Measurements from ENCODE around the gene WDR13. TPM values are rescaled to one million over a fixed set of nuclear protein-coding genes. Genes with fewer than 3 reads are reported as not detected.
"Not testable (repeated sequence)": the region's sequence is repeated elsewhere in the genome, so short reads cannot be mapped to it uniquely, and the experiment has no call there.

WDR13 gene
- total RNA-seq (2014; rRNA removed; shearing (Covaris generic)): 82.3 and 92.5 TPM in 2 replicates

GRCh38 chrX:48597353-48598264, at the start of gene WDR13:
Gene WDR13, plus strand, starts transcription at chrX:48597492. Its CDS starts 505 bp downstream, at chrX:48597997.
- DNase-seq (ENCODE audit: low read depth): peak; percentile 93

- no peak for DNase-seq (ENCODE audit: low read depth)
Measured at GRCh38 chrX:48548871-48549270, 48.4 kb upstream of the WDR13 start.

GRCh38 chrX:48555731-48556325, 41.5 kb upstream of the WDR13 start:
- not testable (repeated sequence) for DNase-seq (ENCODE audit: low read depth)

GRCh38 chrX:48558271-48558670, 39.0 kb upstream of the WDR13 start:
- DNase-seq (ENCODE audit: low read depth): peak; percentile 62

- DNase-seq (ENCODE audit: low read depth): no peak
Measured at GRCh38 chrX:48559636-48560035, 37.7 kb upstream of the WDR13 start.

GRCh38 chrX:48560056-48560455, 37.2 kb upstream of the WDR13 start:
- no peak for DNase-seq (ENCODE audit: low read depth)

GRCh38 chrX:48560681-48561080, 36.6 kb upstream of the WDR13 start:
- DNase-seq (ENCODE audit: low read depth): no peak

- DNase-seq (ENCODE audit: low read depth): peak; percentile 47
Measured at GRCh38 chrX:48569958-48570357, 27.3 kb upstream of the WDR13 start.

- no peak for DNase-seq (ENCODE audit: low read depth)
Measured at GRCh38 chrX:48573690-48574269, 23.5 kb upstream of the WDR13 start.

- DNase-seq (ENCODE audit: low read depth): peak; percentile 95
Measured at GRCh38 chrX:48574270-48575266, 22.7 kb upstream of the WDR13 start, which contains the start of gene RBM3. Gene RBM3, plus strand, starts transcription at chrX:48574484. Its CDS starts 697 bp downstream, at chrX:48575181.

- no peak for DNase-seq (ENCODE audit: low read depth)
Measured at GRCh38 chrX:48575642-48576041, 21.6 kb upstream of the WDR13 start.

GRCh38 chrX:48576108-48576507, 21.2 kb upstream of the WDR13 start:
- DNase-seq (ENCODE audit: low read depth): no peak

GRCh38 chrX:48578661-48579128, 18.6 kb upstream of the WDR13 start:
- DNase-seq (ENCODE audit: low read depth): no peak

GRCh38 chrX:48579259-48579658, 18.0 kb upstream of the WDR13 start:
- DNase-seq (ENCODE audit: low read depth): no peak

GRCh38 chrX:48580662-48581061, 16.6 kb upstream of the WDR13 start:
- no peak for DNase-seq (ENCODE audit: low read depth)

GRCh38 chrX:48584698-48585097, 12.6 kb upstream of the WDR13 start:
- DNase-seq (ENCODE audit: low read depth): no peak

- no peak for DNase-seq (ENCODE audit: low read depth)
Measured at GRCh38 chrX:48589482-48590162, 7.7 kb upstream of the WDR13 start.

- DNase-seq (ENCODE audit: low read depth): no peak
Measured at GRCh38 chrX:48590203-48591103, 6.8 kb upstream of the WDR13 start.

- DNase-seq (ENCODE audit: low read depth): peak; percentile 45
Measured at GRCh38 chrX:48591255-48591791, 6.0 kb upstream of the WDR13 start.
